ENCODE results near the gene PEPD.
A peak's percentile ranks its signal among the peaks of the same experiment; 100 is the strongest.

The PEPD gene

GRCh38 chr19:33430674-33431277 is 90.8 kb downstream of the PEPD start:
- Mint-ChIP-seq H3K36me3 (peaks cover 2% of the 10 kb centered on the region), H3K9me3 (no peaks in the 10 kb centered on the region), H3K27ac (peak overlapping the region; percentile 36), H3K27me3 (peaks cover 9% of the 10 kb centered on the region), H3K4me1 (peaks cover 9% of the 10 kb centered on the region), H3K4me3 (no peak overlapping the region)
- ATAC-seq = peak; percentile 79

DNA sequence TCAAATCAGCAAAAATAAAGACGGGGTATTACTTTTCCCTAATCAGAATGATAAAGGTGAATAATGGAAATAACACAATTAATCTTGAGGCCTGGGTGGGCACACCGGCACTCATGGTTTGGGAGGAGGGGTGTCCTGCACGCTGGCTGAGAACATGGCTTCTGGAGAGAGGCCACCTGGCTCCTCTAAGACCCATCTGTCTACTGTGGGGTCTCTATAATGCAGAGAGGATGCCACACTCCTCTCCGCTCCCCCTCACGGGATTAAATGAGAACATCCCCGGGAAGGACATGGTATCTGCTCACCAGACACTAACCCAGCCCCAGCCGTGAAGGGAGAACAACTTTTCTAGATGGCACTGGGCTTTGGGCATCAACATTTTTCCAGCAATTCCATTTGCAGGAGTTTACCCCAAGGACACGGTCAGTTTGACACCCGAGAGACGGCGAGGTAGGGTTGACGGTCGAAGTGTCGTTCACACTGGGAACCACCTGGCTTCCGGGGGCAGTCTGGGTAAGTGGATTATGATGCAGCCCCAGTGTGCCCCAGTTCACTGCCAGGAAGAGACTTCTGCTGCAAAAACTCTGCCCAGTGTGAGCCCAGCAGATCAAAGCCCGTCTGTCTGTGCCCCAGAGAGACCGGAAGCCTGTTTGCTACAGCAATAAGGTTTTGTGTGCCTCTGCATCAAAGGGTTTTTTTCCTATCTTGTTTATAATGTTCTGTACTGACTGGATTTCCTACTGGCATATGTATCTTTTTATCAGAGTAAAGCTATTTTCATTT is 91.5 kb downstream of the PEPD start:
- Mint-ChIP-seq H3K27me3 (peaks cover 9% of the 10 kb centered on the region), H3K36me3 (no peaks in the 10 kb centered on the region), H3K27ac (peak overlapping the region; percentile 36), H3K4me1 (peaks cover 9% of the 10 kb centered on the region), H3K9me3 (no peaks in the 10 kb centered on the region), H3K4me3 (no peak overlapping the region)
- no peak for ATAC-seq

GRCh38 chr19:33428627-33429125 is 92.9 kb downstream of the PEPD start:
- Mint-ChIP-seq H3K27me3 (peaks cover 9% of the 10 kb centered on the region), H3K36me3 (peaks cover 6% of the 10 kb centered on the region), H3K9me3 (no peaks in the 10 kb centered on the region)

GRCh38 chr19:33427801-33428626 is 93.6 kb downstream of the PEPD start:
- Mint-ChIP-seq H3K4me1 (peaks cover 9% of the 10 kb centered on the region), H3K27me3 (peaks cover 9% of the 10 kb centered on the region), H3K4me3 (no peak overlapping the region), H3K36me3 (peaks cover 6% of the 10 kb centered on the region), H3K9me3 (no peaks in the 10 kb centered on the region), H3K27ac (no peak overlapping the region)
- ATAC-seq = no peak

More at GRCh38 chr19:33428627-33429125, 92.9 kb downstream of the PEPD start:
- no peak for ATAC-seq
- no peak overlapping the region for H3K27ac Mint-ChIP-seq
- peaks cover 9% of the 10 kb centered on the region for H3K4me1 Mint-ChIP-seq
- no peak overlapping the region for H3K4me3 Mint-ChIP-seq

- H3K36me3 Mint-ChIP-seq = peaks cover 6% of the 10 kb centered on the region
- H3K4me3 Mint-ChIP-seq = no peak overlapping the region
- no peaks in the 10 kb centered on the region for H3K9me3 Mint-ChIP-seq
- H3K4me1 Mint-ChIP-seq = peaks cover 9% of the 10 kb centered on the region
- peaks cover 9% of the 10 kb centered on the region for H3K27me3 Mint-ChIP-seq
- no peak for ATAC-seq
- no peak overlapping the region for H3K27ac Mint-ChIP-seq
These were observed 94.8 kb downstream of the PEPD start for GRCh38 chr19:33426621-33427361.

DNA sequence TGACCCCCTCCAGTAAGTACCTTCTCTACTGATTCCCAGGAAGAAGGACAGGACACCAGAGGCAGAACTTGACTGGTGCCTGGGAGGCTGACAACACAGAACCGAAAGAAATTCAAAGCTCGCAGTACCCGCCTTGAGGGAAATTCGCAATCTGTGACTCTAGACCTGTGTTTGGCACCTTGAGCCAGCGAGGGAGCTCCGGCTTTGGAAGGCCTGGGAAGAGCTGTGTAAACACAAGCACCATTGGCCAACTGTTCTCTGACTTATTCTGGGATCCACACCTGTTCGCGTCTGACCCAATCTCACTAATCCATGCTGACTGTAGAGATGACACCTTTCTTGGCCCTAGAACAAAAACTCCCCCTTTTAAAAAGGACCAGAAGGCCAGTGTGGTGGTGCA is 97.4 kb downstream of the PEPD start:
- no peak overlapping the region for H3K27ac Mint-ChIP-seq
- ATAC-seq = no peak
- no peaks in the 10 kb centered on the region for H3K9me3 Mint-ChIP-seq
- H3K36me3 Mint-ChIP-seq = peaks cover 6% of the 10 kb centered on the region
- H3K4me3 Mint-ChIP-seq = no peak overlapping the region
- no peaks in the 10 kb centered on the region for H3K27me3 Mint-ChIP-seq
- H3K4me1 Mint-ChIP-seq = no peaks in the 10 kb centered on the region

- no peak overlapping the region for H3K27ac Mint-ChIP-seq
- H3K4me3 Mint-ChIP-seq = no peak overlapping the region
- no peaks in the 10 kb centered on the region for H3K27me3 Mint-ChIP-seq
These were observed 99.0 kb downstream of the PEPD start for GRCh38 chr19:33422369-33423180.

GRCh38 chr19:33421368-33421767 is 100.2 kb downstream of the PEPD start:
- H3K27ac Mint-ChIP-seq = no peak overlapping the region
- H3K27me3 Mint-ChIP-seq = no peaks in the 10 kb centered on the region
- H3K9me3 Mint-ChIP-seq = no peaks in the 10 kb centered on the region
- peaks cover 6% of the 10 kb centered on the region for H3K4me1 Mint-ChIP-seq
- H3K36me3 Mint-ChIP-seq = peaks cover 6% of the 10 kb centered on the region
- no peak overlapping the region for H3K4me3 Mint-ChIP-seq
- ATAC-seq = no peak

More at GRCh38 chr19:33422369-33423180, 99.0 kb downstream of the PEPD start:
- no peaks in the 10 kb centered on the region for H3K9me3 Mint-ChIP-seq
- no peak for ATAC-seq
- H3K4me1 Mint-ChIP-seq = no peaks in the 10 kb centered on the region
- H3K36me3 Mint-ChIP-seq = peaks cover 6% of the 10 kb centered on the region

DNA sequence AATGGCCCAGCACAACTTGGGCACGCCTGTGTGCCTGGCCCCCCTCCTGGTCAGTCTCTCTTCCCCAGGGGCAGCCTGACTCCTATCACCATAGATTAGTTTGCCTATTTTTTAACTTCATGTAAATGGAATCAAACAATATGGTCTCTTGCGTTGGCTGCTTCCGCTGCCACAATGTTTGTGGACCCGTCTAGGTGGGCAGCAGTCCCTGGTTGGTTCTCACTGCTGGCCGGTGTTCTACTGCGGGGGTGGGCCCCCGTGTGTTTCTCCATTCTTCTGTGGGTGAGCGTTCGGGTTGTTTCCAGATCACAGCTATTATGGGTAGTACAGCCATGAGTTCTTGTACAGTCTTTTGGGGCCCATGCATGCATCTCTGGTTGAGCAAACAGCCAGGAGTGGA is 100.8 kb downstream of the PEPD start:
- H3K9me3 Mint-ChIP-seq = no peaks in the 10 kb centered on the region
- H3K4me1 Mint-ChIP-seq = peaks cover 12% of the 10 kb centered on the region
- no peak overlapping the region for H3K27ac Mint-ChIP-seq
- H3K36me3 Mint-ChIP-seq = peaks cover 6% of the 10 kb centered on the region
- no peak for ATAC-seq
- no peak overlapping the region for H3K4me3 Mint-ChIP-seq
- no peaks in the 10 kb centered on the region for H3K27me3 Mint-ChIP-seq

DNA sequence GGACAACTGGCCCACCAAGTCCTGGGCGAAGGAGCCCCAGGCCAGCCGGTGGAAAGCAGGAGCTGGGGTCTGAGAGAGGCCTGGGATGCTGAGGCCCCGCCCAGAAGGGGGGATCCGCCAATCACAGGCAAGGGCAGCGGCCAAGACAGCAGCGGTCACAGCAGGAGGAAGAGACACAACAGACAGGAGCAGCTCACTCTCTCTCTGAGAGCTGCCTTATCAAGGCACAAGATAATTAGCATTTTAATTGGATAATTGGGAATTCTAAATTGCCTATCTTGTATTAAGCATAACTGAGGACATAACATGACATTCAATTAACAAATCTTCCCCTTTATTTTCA is 101.8 kb downstream of the PEPD start:
- Mint-ChIP-seq H3K9me3 (no peaks in the 10 kb centered on the region), H3K36me3 (peaks cover 5% of the 10 kb centered on the region), H3K27me3 (no peaks in the 10 kb centered on the region), H3K27ac (no peak overlapping the region), H3K4me3 (no peak overlapping the region), H3K4me1 (peaks cover 12% of the 10 kb centered on the region)
- ATAC-seq = no peak

GRCh38 chr19:33418871-33419787 is 102.5 kb downstream of the PEPD start:
- H3K27ac Mint-ChIP-seq = no peak overlapping the region
- H3K36me3 Mint-ChIP-seq = no peaks in the 10 kb centered on the region
- ATAC-seq = no peak
- no peaks in the 10 kb centered on the region for H3K27me3 Mint-ChIP-seq
- H3K4me3 Mint-ChIP-seq = no peak overlapping the region
- H3K9me3 Mint-ChIP-seq = no peaks in the 10 kb centered on the region
- H3K4me1 Mint-ChIP-seq = peaks cover 12% of the 10 kb centered on the region

GRCh38 chr19:33418461-33418860 is 103.1 kb downstream of the PEPD start:
- Mint-ChIP-seq H3K27ac (no peak overlapping the region), H3K9me3 (no peaks in the 10 kb centered on the region), H3K27me3 (no peaks in the 10 kb centered on the region), H3K4me3 (no peak overlapping the region), H3K36me3 (no peaks in the 10 kb centered on the region), H3K4me1 (peaks cover 12% of the 10 kb centered on the region)
- ATAC-seq = no peak

- H3K27me3 Mint-ChIP-seq = no peaks in the 10 kb centered on the region
- H3K9me3 Mint-ChIP-seq = no peaks in the 10 kb centered on the region
- peak; percentile 14 for ATAC-seq
- no peak overlapping the region for H3K4me3 Mint-ChIP-seq
- H3K4me1 Mint-ChIP-seq = peaks cover 12% of the 10 kb centered on the region
- no peak overlapping the region for H3K27ac Mint-ChIP-seq
- H3K36me3 Mint-ChIP-seq = no peaks in the 10 kb centered on the region
These were observed 103.8 kb downstream of the PEPD start for GRCh38 chr19:33417751-33418150.

Measured in stimulated activated memory B cell treated with anti-CD40 and anti-IgM and Interleukin-4, amounts not matched to agents 10 μg/mL and 1 μg/mL and 100 μg/mL, for 72 hours (primary cell).